LNCaP clone FGC (cell line): ENCODE measurements around the gene ZNF175.

Experiments
- DNase-seq: peaks from one replicate; pipeline ENCODE4 v3.0.0-alpha.2; 2011; ENCODE audit warnings: low read depth
- H3K4me3 ChIP-seq: 2 replicates; pipeline ENCODE4 v1.5.1; 2011; ENCODE audit warnings: mild to moderate bottlenecking, low read depth, low read length, control low read depth
- CTCF ChIP-seq: IDR thresholded peaks from 2 replicates; pipeline ENCODE4 v1.5.1; 2012; ENCODE audit warnings: mild to moderate bottlenecking; ENCODE audit not compliant: control insufficient read depth, insufficient read depth; ENCODE audit errors: extremely low read depth

Gene ZNF175

GRCh38 chr19:51572908-51573307 is 1.8 kb downstream of the ZNF175 start:
- H3K4me3 ChIP-seq: no peak overlapping the region
- TF ChIP-seq CTCF: no peak
- DNase-seq: no peak

- TF ChIP-seq CTCF: no peak
- H3K4me3 ChIP-seq: no peak overlapping the region
- DNase-seq: no peak
Observed at GRCh38 chr19:51573331-51573730, 2.2 kb downstream of the ZNF175 start.

- no peak for DNase-seq
- no peak overlapping the region for H3K4me3 ChIP-seq
- no peak for TF ChIP-seq CTCF
Observed at GRCh38 chr19:51576850-51577249, 5.8 kb downstream of the ZNF175 start.

GRCh38 chr19:51586103-51586728 is 15.1 kb downstream of the ZNF175 start:
- H3K4me3 ChIP-seq: no peak overlapping the region
- DNase-seq: no peak
- TF ChIP-seq CTCF: no peak

- no peak overlapping the region for H3K4me3 ChIP-seq
- DNase-seq: no peak
- no peak for TF ChIP-seq CTCF
Observed at GRCh38 chr19:51586799-51587198, 15.7 kb downstream of the ZNF175 start.

- TF ChIP-seq CTCF: no peak
- no peak for DNase-seq
- H3K4me3 ChIP-seq: no peak overlapping the region
Observed at GRCh38 chr19:51587264-51588191, 16.4 kb downstream of the ZNF175 start.
